ENCODE results near the gene C19orf67.

Gene C19orf67

DNA sequence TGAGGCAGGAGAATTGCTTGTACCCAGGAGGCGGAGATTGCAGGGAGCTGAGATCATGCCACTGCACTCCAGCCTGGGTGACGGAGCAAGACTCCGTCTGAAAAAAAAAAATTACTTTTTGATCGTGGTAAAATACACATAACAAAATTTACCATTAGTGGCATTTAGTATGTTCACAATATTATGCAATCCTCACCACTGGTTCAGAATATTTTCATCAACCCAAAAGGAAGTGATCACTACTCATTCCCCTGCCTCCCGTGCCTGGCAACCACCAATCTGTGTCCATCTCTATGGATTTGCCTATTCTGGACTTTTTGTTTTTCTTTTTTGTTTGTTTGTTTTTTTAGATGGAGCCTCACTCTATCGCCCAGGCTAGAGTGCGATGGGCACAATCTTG, 22.5 kb downstream of the C19orf67 start (continued):
- TF ChIP-seq, protein P1, sequence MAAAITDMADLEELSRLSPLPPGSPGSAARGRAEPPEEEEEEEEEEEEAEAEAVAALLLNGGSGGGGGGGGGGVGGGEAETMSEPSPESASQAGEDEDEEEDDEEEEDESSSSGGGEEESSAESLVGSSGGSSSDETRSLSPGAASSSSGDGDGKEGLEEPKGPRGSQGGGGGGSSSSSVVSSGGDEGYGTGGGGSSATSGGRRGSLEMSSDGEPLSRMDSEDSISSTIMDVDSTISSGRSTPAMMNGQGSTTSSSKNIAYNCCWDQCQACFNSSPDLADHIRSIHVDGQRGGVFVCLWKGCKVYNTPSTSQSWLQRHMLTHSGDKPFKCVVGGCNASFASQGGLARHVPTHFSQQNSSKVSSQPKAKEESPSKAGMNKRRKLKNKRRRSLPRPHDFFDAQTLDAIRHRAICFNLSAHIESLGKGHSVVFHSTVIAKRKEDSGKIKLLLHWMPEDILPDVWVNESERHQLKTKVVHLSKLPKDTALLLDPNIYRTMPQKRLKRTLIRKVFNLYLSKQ (tag by site-specific recombination; IDR thresholded peaks at IDR 0.05; ENCODE audit: borderline replicate concordance), result no peak
- TF ChIP-seq ZNF211 (tag by site-specific recombination; IDR thresholded peaks at IDR 0.05; ENCODE audit: low read depth) (no peak), ZBTB48 (tag by site-specific recombination; IDR thresholded peaks at IDR 0.05) (no peak), FEZF1 (tag by site-specific recombination; IDR thresholded peaks at IDR 0.05) (no peak), ZNF10 (tag by site-specific recombination; IDR thresholded peaks at IDR 0.05) (no peak), PATZ1 (tag by site-specific recombination; IDR thresholded peaks at IDR 0.05) (no peak)

DNA sequence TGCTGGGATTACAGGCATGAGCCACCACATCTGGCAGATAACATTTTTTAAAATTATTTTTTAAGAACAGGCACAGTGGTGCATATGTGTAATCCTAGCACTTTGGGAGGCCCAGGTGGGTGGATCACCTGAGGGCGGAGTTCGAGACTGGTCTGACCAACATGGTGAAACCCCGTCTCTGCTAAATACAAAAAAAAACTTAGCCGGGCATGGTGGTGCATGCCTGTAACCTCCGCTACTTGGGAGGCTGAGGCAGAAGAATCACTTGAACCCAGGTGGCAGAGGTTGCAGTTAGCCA, 23.1 kb downstream of the C19orf67 start:
- Histone ChIP-seq H3K4me3 (ENCODE audit: low read depth, low read length) (no peak overlapping the region), H3K9me3 (ENCODE audit: control insufficient read depth, insufficient read depth, low read depth, low read length) (no peaks in the 10 kb centered on the region), H3K4me1 (ENCODE audit: control insufficient read depth, insufficient read depth, low read length) (peaks cover 4% of the 10 kb centered on the region), H3K27ac (ENCODE audit: extremely low read depth, low read depth, low read length) (no peak overlapping the region), H3K36me3 (ENCODE audit: control insufficient read depth in 2 of 2, insufficient read depth in 1 of 2, low read length in 2 of 2) (no peaks in the 10 kb centered on the region)
- TF ChIP-seq, protein P2, sequence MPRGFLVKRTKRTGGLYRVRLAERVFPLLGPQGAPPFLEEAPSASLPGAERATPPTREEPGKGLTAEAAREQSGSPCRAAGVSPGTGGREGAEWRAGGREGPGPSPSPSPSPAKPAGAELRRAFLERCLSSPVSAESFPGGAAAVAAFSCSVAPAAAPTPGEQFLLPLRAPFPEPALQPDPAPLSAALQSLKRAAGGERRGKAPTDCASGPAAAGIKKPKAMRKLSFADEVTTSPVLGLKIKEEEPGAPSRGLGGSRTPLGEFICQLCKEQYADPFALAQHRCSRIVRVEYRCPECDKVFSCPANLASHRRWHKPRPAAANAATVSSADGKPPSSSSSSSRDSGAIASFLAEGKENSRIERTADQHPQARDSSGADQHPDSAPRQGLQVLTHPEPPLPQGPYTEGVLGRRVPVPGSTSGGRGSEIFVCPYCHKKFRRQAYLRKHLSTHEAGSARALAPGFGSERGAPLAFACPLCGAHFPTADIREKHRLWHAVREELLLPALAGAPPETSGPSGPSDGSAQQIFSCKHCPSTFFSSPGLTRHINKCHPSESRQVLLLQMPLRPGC (tag by site-specific recombination; IDR thresholded peaks at IDR 0.05), result no peak
- TF ChIP-seq ZBTB17 (tag by site-specific recombination; IDR thresholded peaks at IDR 0.05) (no peak), GLI4 (tag by site-specific recombination; IDR thresholded peaks at IDR 0.05) (no peak), MYNN (tag by site-specific recombination; IDR thresholded peaks at IDR 0.05; ENCODE audit: borderline replicate concordance) (no peak), ZNF221 (tag by site-specific recombination; IDR thresholded peaks at IDR 0.05; ENCODE audit: borderline replicate concordance) (no peak), ZNF560 (tag by site-specific recombination; IDR thresholded peaks at IDR 0.05; ENCODE audit: borderline replicate concordance) (no peak), ZFHX2 (tag by site-specific recombination; conservative IDR thresholded peaks at IDR 0.05) (no peak), WT1 (tag by site-specific recombination; IDR thresholded peaks at IDR 0.05) (no peak), ZNF169 (tag by site-specific recombination; IDR thresholded peaks at IDR 0.05) (no peak), TRIM28 (IDR thresholded peaks at IDR 0.05; ENCODE audit: borderline replicate concordance, low read length) (no peak), ZBTB20 (tag by site-specific recombination; IDR thresholded peaks at IDR 0.05) (no peak)
- ChIA-PET CTCF (interaction anchor here (0.6 to 6.9 kb wide), 2 partner anchors 9 to 345 kb away, joined by 3 to 80 read pairs; partner anchors contain the start of gene MISP3), POLR2A (no interaction called here)

DNA sequence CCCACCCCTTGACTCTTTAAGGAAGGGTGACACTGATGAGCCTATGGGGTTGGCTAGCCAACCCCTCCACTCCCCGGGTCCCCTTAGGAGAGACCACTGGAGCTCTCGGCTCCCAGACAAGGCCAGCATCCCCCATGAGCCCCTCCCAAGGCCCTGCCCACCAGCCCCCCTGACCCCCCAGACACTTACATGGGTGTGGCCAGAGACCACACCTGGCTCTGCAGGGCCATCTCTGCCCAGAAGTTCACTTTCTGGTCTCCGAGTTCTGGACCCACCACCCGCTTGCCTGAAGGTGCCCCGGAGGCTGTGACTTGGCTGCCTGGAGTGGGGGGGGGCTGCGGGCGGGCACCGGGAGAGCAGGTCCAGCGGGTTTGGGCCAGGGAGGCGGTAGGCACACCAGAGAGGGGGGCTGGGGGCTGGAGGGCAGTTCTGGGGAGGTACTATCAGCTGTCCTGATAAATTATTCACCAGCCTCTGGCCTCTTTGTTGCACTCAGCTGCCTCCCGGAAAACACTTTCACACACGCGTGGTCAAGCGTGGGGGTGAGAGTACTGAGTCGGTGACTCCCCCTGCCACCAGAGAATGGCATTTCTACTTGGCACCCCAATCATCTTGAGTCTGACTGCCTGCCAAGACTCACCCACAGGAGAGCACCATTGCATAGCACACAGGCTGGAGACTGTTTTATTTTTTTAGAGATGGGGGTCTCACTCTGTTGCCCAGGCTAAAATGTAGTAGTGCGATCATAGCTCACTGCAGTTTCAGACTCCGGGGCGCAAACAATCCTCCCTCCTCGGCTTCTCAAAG, 23.6 kb downstream of the C19orf67 start, which contains the start of gene PALM3:
PALM3 (minus strand) TSS at position 326 of the 807 bp plus-strand sequence; CDS start at position 230, 96 bp downstream.
- peaks cover 4% of the 10 kb centered on the region for H3K4me1 ChIP-seq (ENCODE audit: control insufficient read depth, insufficient read depth, low read length)
- no peak within 1 kb of the TSS for H3K27ac ChIP-seq (ENCODE audit: extremely low read depth, low read depth, low read length)
- ChIA-PET POLR2A (no interaction called here), CTCF (interaction anchor here (0.6 to 6.9 kb wide), 3 partner anchors 9 to 345 kb away, joined by 3 to 80 read pairs (median 8); partner anchors contain the start of gene MISP3)
- no peak within 1 kb of the TSS for H3K4me3 ChIP-seq (ENCODE audit: low read depth, low read length)
- no peaks in the 10 kb centered on the region for H3K36me3 ChIP-seq (ENCODE audit: control insufficient read depth in 2 of 2, insufficient read depth in 1 of 2, low read length in 2 of 2)
- H3K9me3 ChIP-seq (ENCODE audit: control insufficient read depth, insufficient read depth, low read depth, low read length), result no peaks in the 10 kb centered on the region
- TF ChIP-seq ZNF121 (tag by site-specific recombination; IDR thresholded peaks at IDR 0.05) (peak; percentile 46; the same call in 1 of the 2 replicates), ZNF112 (tag by site-specific recombination; IDR thresholded peaks at IDR 0.05) (no peak)
